Fibroblast of mammary gland (primary cell): Measurements from ENCODE around the gene ST8SIA5.

Experiments used
- DNase-seq: peaks from one replicate; pipeline ENCODE4 v3.0.0-alpha.2; 2010; ENCODE audit warnings: low read depth
- H3K4me3 ChIP-seq: 2 replicates; pipeline ENCODE4 v1.5.1; 2011; ENCODE audit warnings: low read depth, mild to moderate bottlenecking, low read length, moderate library complexity; ENCODE audit not compliant: control insufficient read depth
- CTCF ChIP-seq: conservative IDR thresholded peaks from 2 replicates; pipeline ENCODE4 v1.5.1; 2011; ENCODE audit warnings: low read depth, low read length, inconsistent platforms; ENCODE audit not compliant: control insufficient read depth, insufficient read depth

Gene ST8SIA5

GRCh38 chr18:46621111-46621766 lies 135.6 kb downstream of the ST8SIA5 start:
- no peak overlapping the region for H3K4me3 ChIP-seq
- no peak for TF ChIP-seq CTCF
- DNase-seq = no peak

GRCh38 chr18:46619559-46619958 lies 137.3 kb downstream of the ST8SIA5 start:
- no peak overlapping the region for H3K4me3 ChIP-seq
- no peak for TF ChIP-seq CTCF
- DNase-seq = no peak
